RWPE2 (cell line): ENCODE results near the gene QRFP.

Experiments used
- ATAC-seq: fragments of 200-7000 bp; cut with Tn5 transposase; 3 replicates; pipeline ENCODE4 v1.9.1; 2021; ENCODE audit warnings: low read depth
- DNase-seq: peaks from one replicate; pipeline ENCODE4 v3.0.0-alpha.2; 2020; ENCODE audit warnings: low spot score
- H3K27ac ChIP-seq: fragments of 450-650 bp; 2 replicates; pipeline ENCODE4 v1.5.1; 2017; ENCODE audit warnings: mild to moderate bottlenecking; ENCODE audit not compliant: poor library complexity, severe bottlenecking
- H3K27me3 ChIP-seq: fragments of 250-450 bp; sonication (Bioruptor Pico); 2 replicates; pipeline ENCODE4 v1.5.1; 2021; ENCODE audit warnings: mild to moderate bottlenecking, moderate library complexity; ENCODE audit not compliant: insufficient read depth, poor library complexity, severe bottlenecking
- H3K36me3 ChIP-seq: fragments of 250-450 bp; sonication (Bioruptor Pico); 2 replicates; pipeline ENCODE4 v1.5.1; 2020; ENCODE audit warnings: low read depth, mild to moderate bottlenecking, moderate library complexity
- H3K4me1 ChIP-seq: fragments of 250-450 bp; sonication (Bioruptor Pico); 2 replicates; pipeline ENCODE4 v1.5.1; 2021; ENCODE audit warnings: mild to moderate bottlenecking, moderate library complexity; ENCODE audit not compliant: insufficient read depth, poor library complexity, severe bottlenecking
- H3K4me3 ChIP-seq: fragments of 250-450 bp; sonication (Bioruptor Pico); 2 replicates; pipeline ENCODE4 v1.5.1; 2021; ENCODE audit warnings: mild to moderate bottlenecking, moderate library complexity; ENCODE audit not compliant: severe bottlenecking
- H3K9me3 ChIP-seq: fragments of 250-450 bp; sonication (Bioruptor Pico); 2 replicates; pipeline ENCODE4 v1.5.1; 2021; ENCODE audit warnings: mild to moderate bottlenecking, moderate library complexity; ENCODE audit not compliant: severe bottlenecking
- TF ChIP-seq, protein P1 (sequence below): fragments of 450-650 bp; IDR thresholded peaks from one replicate; pipeline ENCODE4 v1.5.1; 2017; ENCODE audit warnings: mild to moderate bottlenecking, moderate library complexity; ENCODE audit not compliant: poor library complexity, severe bottlenecking

QRFP gene

DNA sequence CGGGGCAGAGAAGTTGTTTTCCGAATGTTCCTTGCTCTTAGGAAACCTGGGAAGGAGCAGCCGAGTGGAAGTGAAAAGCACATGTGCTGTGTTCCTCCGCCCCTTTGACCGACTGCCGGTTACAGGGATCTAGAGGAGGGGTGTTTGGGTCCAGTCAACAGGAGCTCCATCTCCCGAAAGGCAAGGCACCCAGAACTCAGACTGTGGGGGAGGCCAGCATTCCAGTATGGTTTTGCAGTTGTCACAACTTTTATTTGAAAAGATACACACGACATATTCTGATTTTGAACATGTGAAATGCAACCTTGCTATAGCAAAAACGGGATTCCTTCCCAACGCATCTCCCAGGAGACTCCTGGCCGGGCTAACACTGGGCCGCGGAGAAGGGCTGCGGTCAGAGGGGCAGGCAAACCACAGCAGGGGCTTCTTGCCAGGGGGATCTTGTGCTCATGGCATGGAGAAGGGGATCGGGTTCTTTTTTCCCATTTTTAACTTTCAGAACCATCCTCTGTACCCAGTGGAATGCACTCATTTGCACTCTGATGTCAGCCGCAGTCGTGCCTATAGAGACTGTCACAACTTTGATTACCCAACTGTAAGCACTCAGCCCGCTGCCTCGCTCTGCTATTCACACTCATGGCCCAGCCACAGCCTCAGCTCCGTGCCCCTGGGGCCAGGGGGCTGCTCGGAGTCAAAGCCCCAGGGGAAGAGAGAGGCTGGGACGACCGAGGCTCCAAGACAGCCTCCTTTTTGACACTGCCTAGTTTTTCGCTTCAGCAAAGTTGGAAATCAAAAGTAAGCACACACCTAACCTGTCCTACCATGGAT lies 3.9 kb downstream of the QRFP start:
- Histone ChIP-seq H3K36me3 (peaks cover 19% of the 10 kb centered on the region), H3K27ac (no peak overlapping the region), H3K4me1 (no peaks in the 10 kb centered on the region), H3K9me3 (peaks cover 22% of the 10 kb centered on the region), H3K27me3 (no peaks in the 10 kb centered on the region), H3K4me3 (no peak overlapping the region)
- DNase-seq (no peak), ATAC-seq (no peak)
- TF ChIP-seq, protein P1, sequence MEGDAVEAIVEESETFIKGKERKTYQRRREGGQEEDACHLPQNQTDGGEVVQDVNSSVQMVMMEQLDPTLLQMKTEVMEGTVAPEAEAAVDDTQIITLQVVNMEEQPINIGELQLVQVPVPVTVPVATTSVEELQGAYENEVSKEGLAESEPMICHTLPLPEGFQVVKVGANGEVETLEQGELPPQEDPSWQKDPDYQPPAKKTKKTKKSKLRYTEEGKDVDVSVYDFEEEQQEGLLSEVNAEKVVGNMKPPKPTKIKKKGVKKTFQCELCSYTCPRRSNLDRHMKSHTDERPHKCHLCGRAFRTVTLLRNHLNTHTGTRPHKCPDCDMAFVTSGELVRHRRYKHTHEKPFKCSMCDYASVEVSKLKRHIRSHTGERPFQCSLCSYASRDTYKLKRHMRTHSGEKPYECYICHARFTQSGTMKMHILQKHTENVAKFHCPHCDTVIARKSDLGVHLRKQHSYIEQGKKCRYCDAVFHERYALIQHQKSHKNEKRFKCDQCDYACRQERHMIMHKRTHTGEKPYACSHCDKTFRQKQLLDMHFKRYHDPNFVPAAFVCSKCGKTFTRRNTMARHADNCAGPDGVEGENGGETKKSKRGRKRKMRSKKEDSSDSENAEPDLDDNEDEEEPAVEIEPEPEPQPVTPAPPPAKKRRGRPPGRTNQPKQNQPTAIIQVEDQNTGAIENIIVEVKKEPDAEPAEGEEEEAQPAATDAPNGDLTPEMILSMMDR = no peak

GRCh38 chr9:130891688-130892476 lies 4.7 kb downstream of the QRFP start:
- TF ChIP-seq, protein P1 = no peak

GRCh38 chr9:130890870-130891687 lies 5.5 kb downstream of the QRFP start:
- peaks cover 35% of the 10 kb centered on the region for H3K36me3 ChIP-seq
- no peak for ATAC-seq
- TF ChIP-seq, protein P1 = no peak
- no peak overlapping the region for H3K4me3 ChIP-seq
- no peaks in the 10 kb centered on the region for H3K27me3 ChIP-seq
- no peak for DNase-seq
- H3K9me3 ChIP-seq = peaks cover 23% of the 10 kb centered on the region
- H3K27ac ChIP-seq = no peak overlapping the region
- peaks cover under 1% of the 10 kb centered on the region for H3K4me1 ChIP-seq

More at GRCh38 chr9:130891688-130892476, 4.7 kb downstream of the QRFP start:
- DNase-seq = no peak
- peaks cover 27% of the 10 kb centered on the region for H3K36me3 ChIP-seq
- H3K4me1 ChIP-seq = no peaks in the 10 kb centered on the region
- H3K27ac ChIP-seq = no peak overlapping the region
- peaks cover 23% of the 10 kb centered on the region for H3K9me3 ChIP-seq
- ATAC-seq = no peak
- no peaks in the 10 kb centered on the region for H3K27me3 ChIP-seq
- no peak overlapping the region for H3K4me3 ChIP-seq

- Histone ChIP-seq H3K9me3 (peaks cover 23% of the 10 kb centered on the region), H3K27me3 (no peaks in the 10 kb centered on the region), H3K27ac (no peak overlapping the region), H3K4me1 (peaks cover 9% of the 10 kb centered on the region), H3K4me3 (no peak overlapping the region), H3K36me3 (peaks cover 45% of the 10 kb centered on the region)
- TF ChIP-seq, protein P1 = no peak
- no peak for ATAC-seq
- no peak for DNase-seq
These were observed 6.5 kb downstream of the QRFP start for GRCh38 chr9:130890124-130890523.
